ENCODE measurements around the gene NOX4. TPM values are rescaled to one million over a fixed set of nuclear protein-coding genes. Genes with fewer than 3 reads are reported as not detected.

The NOX4 gene
- total and polyA plus RNA-seq, 9 donors: 0.78 to 5.0 (median 1.6) TPM

DNA sequence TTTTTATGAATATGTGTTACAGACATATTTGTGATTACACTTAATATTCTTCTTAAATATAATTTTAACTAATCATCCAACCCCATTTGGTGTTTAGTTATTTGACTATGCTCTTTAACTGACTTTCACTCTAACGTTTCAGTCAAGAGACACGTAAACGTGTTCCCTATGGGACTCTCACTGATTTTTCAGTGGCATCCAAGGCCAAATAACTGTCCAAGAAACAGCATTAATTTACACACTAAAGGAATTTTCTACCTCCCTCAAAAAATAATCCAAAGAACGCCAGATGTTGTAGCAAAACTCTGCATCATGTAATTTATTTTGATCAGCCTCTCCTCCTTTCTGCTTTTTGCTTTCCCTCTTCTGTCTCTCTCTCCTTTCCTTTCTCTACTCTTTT, 44.0 kb upstream of the NOX4 start:
- H3K27ac ChIP-seq: no peak overlapping the region
- intact Hi-C loops (cut with DNase I): no loop called here
- peaks cover 2% of the 10 kb centered on the region for H3K4me1 ChIP-seq (ENCODE audit: insufficient read depth)
- TF ChIP-seq POLR2A (IDR thresholded peaks at IDR 0.05) (no peak), EP300 (IDR thresholded peaks at IDR 0.05) (no peak)
- TF ChIP-seq, protein P1, sequence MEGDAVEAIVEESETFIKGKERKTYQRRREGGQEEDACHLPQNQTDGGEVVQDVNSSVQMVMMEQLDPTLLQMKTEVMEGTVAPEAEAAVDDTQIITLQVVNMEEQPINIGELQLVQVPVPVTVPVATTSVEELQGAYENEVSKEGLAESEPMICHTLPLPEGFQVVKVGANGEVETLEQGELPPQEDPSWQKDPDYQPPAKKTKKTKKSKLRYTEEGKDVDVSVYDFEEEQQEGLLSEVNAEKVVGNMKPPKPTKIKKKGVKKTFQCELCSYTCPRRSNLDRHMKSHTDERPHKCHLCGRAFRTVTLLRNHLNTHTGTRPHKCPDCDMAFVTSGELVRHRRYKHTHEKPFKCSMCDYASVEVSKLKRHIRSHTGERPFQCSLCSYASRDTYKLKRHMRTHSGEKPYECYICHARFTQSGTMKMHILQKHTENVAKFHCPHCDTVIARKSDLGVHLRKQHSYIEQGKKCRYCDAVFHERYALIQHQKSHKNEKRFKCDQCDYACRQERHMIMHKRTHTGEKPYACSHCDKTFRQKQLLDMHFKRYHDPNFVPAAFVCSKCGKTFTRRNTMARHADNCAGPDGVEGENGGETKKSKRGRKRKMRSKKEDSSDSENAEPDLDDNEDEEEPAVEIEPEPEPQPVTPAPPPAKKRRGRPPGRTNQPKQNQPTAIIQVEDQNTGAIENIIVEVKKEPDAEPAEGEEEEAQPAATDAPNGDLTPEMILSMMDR (IDR thresholded peaks at IDR 0.05): no peak
- no peaks in the 10 kb centered on the region for H3K9me3 ChIP-seq
- no peak overlapping the region for H3K4me3 ChIP-seq
- WGBS, 3 donors: 14 to 17% (median 16%) methylated on average over 4 of the region's 4 CpGs
- no peaks in the 10 kb centered on the region for H3K27me3 ChIP-seq
- no peak for DNase-seq
- H3K36me3 ChIP-seq: no peaks in the 10 kb centered on the region

DNA sequence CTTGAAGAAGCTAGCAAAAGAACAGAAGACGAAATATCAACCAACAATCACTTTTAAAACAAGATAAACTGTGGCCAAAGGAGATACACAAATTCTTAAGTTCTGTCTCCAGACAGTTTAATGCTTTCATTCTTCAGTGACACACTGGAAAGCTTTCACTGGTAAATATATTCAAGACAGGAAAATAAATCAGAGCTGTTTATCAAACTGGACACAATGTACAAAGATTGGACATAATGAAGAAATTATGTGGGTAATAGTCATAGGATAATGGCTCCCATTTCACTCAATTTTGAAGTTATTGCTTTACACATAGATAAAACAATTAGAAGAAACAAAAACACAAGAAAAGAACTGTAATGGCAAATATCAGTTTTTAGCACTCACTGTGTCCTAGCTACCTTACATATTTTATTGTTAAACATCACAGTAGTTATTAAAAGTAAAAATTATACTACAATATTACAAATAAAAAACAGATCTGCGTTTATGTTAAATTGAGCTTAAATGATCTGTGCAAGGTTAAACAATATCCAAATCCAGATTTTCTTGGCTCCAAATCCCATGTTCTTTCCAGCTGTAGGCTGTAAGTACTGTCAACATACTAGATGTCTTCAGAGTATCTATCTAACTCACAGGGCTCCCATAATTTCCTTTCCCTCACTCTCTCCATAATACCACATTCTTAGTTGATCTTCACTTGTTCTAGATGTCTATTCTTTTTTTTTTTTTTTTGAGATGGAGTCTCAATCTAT, 38.6 kb upstream of the NOX4 start:
- H3K36me3 ChIP-seq: no peaks in the 10 kb centered on the region
- DNase-seq: no peak
- H3K9me3 ChIP-seq: no peaks in the 10 kb centered on the region
- no peak overlapping the region for H3K4me3 ChIP-seq
- no peak for TF ChIP-seq POLR2A (IDR thresholded peaks at IDR 0.05)
- TF ChIP-seq, protein P1 (IDR thresholded peaks at IDR 0.05): no peak
- TF ChIP-seq EP300 (IDR thresholded peaks at IDR 0.05): no peak
- intact Hi-C loops (cut with DNase I): loop anchor here in 1 of 4 donors (5.0 kb wide), 1 partner anchor 1662 kb away; no protein-coding TSS in a partner anchor
- no peaks in the 10 kb centered on the region for H3K27me3 ChIP-seq
- no peak overlapping the region for H3K27ac ChIP-seq
- WGBS, 3 donors: 7 to 16% (median 11%) methylated on average over 2 of the region's 2 CpGs
- no peaks in the 10 kb centered on the region for H3K4me1 ChIP-seq (ENCODE audit: insufficient read depth)

DNA sequence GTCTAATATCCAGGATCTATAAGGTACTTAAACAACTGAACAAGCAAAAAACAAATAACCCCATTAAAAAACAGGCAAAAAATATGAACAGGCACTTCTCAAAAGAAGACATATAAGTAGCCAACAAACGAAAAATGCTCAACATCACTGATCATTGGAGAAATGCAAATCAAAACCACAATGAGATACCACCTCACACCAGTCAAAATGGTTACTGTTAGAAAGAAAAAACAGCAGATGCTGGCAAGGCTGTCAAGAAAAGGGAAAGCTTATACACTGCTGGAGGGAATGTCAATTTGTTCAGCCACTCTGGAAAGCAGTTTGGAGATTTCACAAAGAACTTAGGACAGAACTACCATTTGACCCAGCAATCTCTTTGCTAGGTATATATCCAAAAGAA, 30.6 kb upstream of the NOX4 start:
- no peak for TF ChIP-seq POLR2A (IDR thresholded peaks at IDR 0.05)
- TF ChIP-seq, protein P1 (IDR thresholded peaks at IDR 0.05): no peak
- DNase-seq: no peak
- Histone ChIP-seq H3K9me3 (no peaks in the 10 kb centered on the region), H3K36me3 (no peaks in the 10 kb centered on the region), H3K4me3 (no peak overlapping the region), H3K4me1 (ENCODE audit: insufficient read depth) (no peaks in the 10 kb centered on the region), H3K27ac (no peak overlapping the region), H3K27me3 (no peaks in the 10 kb centered on the region)
- WGBS, 3 donors: 80 to 83% (median 81%) methylated on average over 1 of the region's 1 CpG
- intact Hi-C loops (cut with DNase I): no loop called here

- H3K27ac ChIP-seq: no peak overlapping the region
- TF ChIP-seq, protein P1 (IDR thresholded peaks at IDR 0.05): no peak
- TF ChIP-seq POLR2A (IDR thresholded peaks at IDR 0.05) (no peak), EP300 (IDR thresholded peaks at IDR 0.05) (no peak)
- intact Hi-C loops (cut with DNase I): no loop called here
- 92 to 97% (median 93%) methylated on average over 2 of the region's 2 CpGs for WGBS, 3 donors
- H3K27me3 ChIP-seq: no peaks in the 10 kb centered on the region
- no peak overlapping the region for H3K4me3 ChIP-seq
- no peaks in the 10 kb centered on the region for H3K9me3 ChIP-seq
- no peak for DNase-seq
- H3K36me3 ChIP-seq: no peaks in the 10 kb centered on the region
- H3K4me1 ChIP-seq (ENCODE audit: insufficient read depth): no peaks in the 10 kb centered on the region
Observed at GRCh38 chr11:89521294-89521693, 30.1 kb upstream of the NOX4 start.
